CD14-positive monocyte (primary cell): ENCODE results near the gene NR2C2. TPM values are rescaled to one million over a fixed set of nuclear protein-coding genes. Genes with fewer than 3 reads are reported as not detected.

ENCODE experiments used
- DNase-seq, 3 donors: peaks; one replicate each; pipeline ENCODE4 v3.0.0-alpha.2; 2011 to 2022
- H2AFZ ChIP-seq: 2 replicates; pipeline ENCODE4 v1.6.0; 2012; ENCODE audit warnings: mild to moderate bottlenecking, low read depth, low read length, inconsistent platforms; ENCODE audit not compliant: insufficient read depth, poor library complexity, severe bottlenecking
- H3K27ac ChIP-seq, 2 donors: 1 replicate in 1 of 2; 2 replicates in 1 of 2; pipeline ENCODE4 v1.5.1; 2012 to 2013; ENCODE audit warnings: low read length in 2 of 2, control low read depth in 1 of 2, inconsistent platforms in 1 of 2, low read depth in 1 of 2, mild to moderate bottlenecking in 1 of 2
- H3K27me3 ChIP-seq, 2 donors: one replicate each; pipeline versions ENCODE4 v1.6.0 to v1.6.1; 2011 to 2013; ENCODE audit warnings: low read length in 2 of 2; ENCODE audit not compliant: control insufficient read depth in 2 of 2, insufficient read depth in 2 of 2
- H3K36me3 ChIP-seq, 2 donors: replicated peaks in 1 of 2; 1 replicate in 1 of 2; 2 replicates in 1 of 2; pipeline versions ENCODE4 v1.5.1 to v1.6.1; 2012 to 2013; ENCODE audit warnings: low read length in 2 of 2, control low read depth in 1 of 2, inconsistent platforms in 1 of 2, mild to moderate bottlenecking in 1 of 2; ENCODE audit not compliant: insufficient read depth in 2 of 2, control insufficient read depth in 1 of 2
- H3K4me1 ChIP-seq, 2 donors: 1 replicate in 1 of 2; 2 replicates in 1 of 2; pipeline versions ENCODE4 v1.5.1 to v1.6.1; 2012 to 2013; ENCODE audit warnings: low read length in 2 of 2, control low read depth in 1 of 2, inconsistent platforms in 1 of 2, mild to moderate bottlenecking in 1 of 2, moderate library complexity in 1 of 2; ENCODE audit not compliant: insufficient read depth in 2 of 2, control insufficient read depth in 1 of 2
- H3K4me2 ChIP-seq: replicated peaks from 2 replicates; pipeline ENCODE3; 2012; ENCODE audit warnings: low read length, moderate library complexity, mild to moderate bottlenecking; ENCODE audit not compliant: poor library complexity, severe bottlenecking; ENCODE audit errors: extremely low read depth
- H3K4me3 ChIP-seq, 3 experiments: fragments of 200-600 bp in 1 of 3; sonication (generic) in 1 of 3; replicated peaks in 1 of 3; 1 replicate in 2 of 3; 2 replicates in 1 of 3; pipeline ENCODE4 v1.5.1; 2011 to 2013; ENCODE audit warnings: low read length in 3 of 3, mild to moderate bottlenecking in 3 of 3, control low read depth in 2 of 3, low read depth in 2 of 3, inconsistent platforms in 1 of 3, moderate library complexity in 1 of 3
- H3K79me2 ChIP-seq: 2 replicates; pipeline ENCODE4 v1.6.0; 2012; ENCODE audit warnings: mild to moderate bottlenecking, control low read depth, inconsistent platforms, low read length, moderate library complexity; ENCODE audit not compliant: insufficient read depth
- H3K9ac ChIP-seq: 2 replicates; pipeline ENCODE4 v1.6.0; 2017; ENCODE audit warnings: low read length, mild to moderate bottlenecking; ENCODE audit not compliant: insufficient read depth, poor library complexity, severe bottlenecking
- H3K9me3 ChIP-seq, 2 donors: replicated peaks in 1 of 2; 1 replicate in 1 of 2; 2 replicates in 1 of 2; pipeline versions ENCODE4 v1.5.1 to v1.6.1; 2012 to 2013; ENCODE audit warnings: low read length in 2 of 2, control low read depth in 1 of 2; ENCODE audit not compliant: control insufficient read depth in 1 of 2, insufficient read depth in 1 of 2
- H4K20me1 ChIP-seq: 2 replicates; pipeline ENCODE4 v1.6.0; 2012; ENCODE audit warnings: mild to moderate bottlenecking, low read length, control low read depth, moderate library complexity; ENCODE audit not compliant: insufficient read depth
- H3K27ac Mint-ChIP-seq, 7 donors: one replicate each; pipeline ENCODE4 v1.8.0; 2020; ENCODE audit warnings: mild to moderate bottlenecking in 7 of 7, mixed read lengths in 7 of 7, moderate library complexity in 6 of 7, inconsistent platforms in 2 of 7
- H3K27me3 Mint-ChIP-seq, 3 donors: one replicate each; pipeline ENCODE4 v1.8.0; 2021 to 2022; ENCODE audit warnings: low read depth in 3 of 3, mild to moderate bottlenecking in 3 of 3, mixed read lengths in 3 of 3, moderate library complexity in 3 of 3, inconsistent platforms in 1 of 3
- H3K36me3 Mint-ChIP-seq, 2 donors: one replicate each; pipeline ENCODE4 v1.8.0; 2020; ENCODE audit warnings: mixed read lengths in 2 of 2, inconsistent platforms in 1 of 2, mild to moderate bottlenecking in 1 of 2
- H3K4me1 Mint-ChIP-seq: one replicate; pipeline ENCODE4 v1.8.0; 2020; ENCODE audit warnings: mild to moderate bottlenecking, mixed read lengths
- H3K4me3 Mint-ChIP-seq, 2 donors: one replicate each; pipeline ENCODE4 v1.8.0; 2020; ENCODE audit warnings: mild to moderate bottlenecking in 2 of 2, mixed read lengths in 2 of 2, moderate library complexity in 1 of 2
- H3K9me3 Mint-ChIP-seq, 7 donors: one replicate each; pipeline ENCODE4 v1.8.0; 2020 to 2022; ENCODE audit warnings: mixed read lengths in 7 of 7, mild to moderate bottlenecking in 6 of 7, moderate library complexity in 6 of 7, inconsistent platforms in 2 of 7
- WGBS: methylation state at CpG from one replicate; pipeline ENCODE4 v1.1.5; 2013; ENCODE audit warnings: missing lambda C conversion rate; ENCODE audit not compliant: insufficient coverage; 5-methylcytosine and 5-hydroxymethylcytosine counted together
- intact Hi-C, 2 donors: fragments of 100-400 bp; cut with micrococcal nuclease; formaldehyde crosslinking; loops; one replicate each; pipeline versions ENCODE4 v1.15.0 to v1.15.1; 2023
- polyA plus RNA-seq, 3 donors: library from polyadenylated mRNA; depleted of rRNA in 1 of 3; unstranded in 2 of 3; stranded (reverse) in 1 of 3; fragments of 300-500 nt in 2 of 3; fragments of >200 nt in 1 of 3; fragmentation: Illumina TruSeq in 2 of 3; gene quantifications; 1 replicate in 2 of 3; 2 replicates in 1 of 3; pipeline ENCODE4 v1.2.3, GENCODE V29; 2012 to 2021
- TF ChIP-seq, protein P1 (sequence below): fragments of 200-600 bp; IDR thresholded peaks from one replicate; pipeline ENCODE4 v1.8.0; 2022; ENCODE audit warnings: antibody characterized with exemption, mild to moderate bottlenecking

NR2C2 gene
- polyA plus RNA-seq, 3 donors: 3.4 to 24.9 (median 3.8) TPM

GRCh38 chr3:14899993-14900618, 47.3 kb upstream of the NR2C2 start:
- Mint-ChIP-seq H3K4me1 (peaks cover 5% of the 10 kb centered on the region), H3K36me3 (no peaks in the 10 kb centered on the region), H3K27ac (no peak overlapping the region), H3K9me3 (peaks cover 0 to 9% (median 1%) of the 10 kb centered on the region in 7 donors), H3K4me3 (no peak overlapping the region), H3K27me3 (peaks cover 0 to 4% (median 2%) of the 10 kb centered on the region in 3 donors)
- Histone ChIP-seq H3K27ac (no peak overlapping the region), H3K9me3 (peaks cover 0 to 1% of the 10 kb centered on the region in 2 donors), H3K4me3 (no peak overlapping the region), H3K36me3 (no peaks in the 10 kb centered on the region), H3K79me2 (no peaks in the 10 kb centered on the region), H3K4me1 (no peaks in the 10 kb centered on the region), H2AFZ (no peak overlapping the region), H4K20me1 (no peaks in the 10 kb centered on the region), H3K9ac (no peak overlapping the region), H3K27me3 (no peaks in the 10 kb centered on the region), H3K4me2 (no peak overlapping the region)
- TF ChIP-seq, protein P1, sequence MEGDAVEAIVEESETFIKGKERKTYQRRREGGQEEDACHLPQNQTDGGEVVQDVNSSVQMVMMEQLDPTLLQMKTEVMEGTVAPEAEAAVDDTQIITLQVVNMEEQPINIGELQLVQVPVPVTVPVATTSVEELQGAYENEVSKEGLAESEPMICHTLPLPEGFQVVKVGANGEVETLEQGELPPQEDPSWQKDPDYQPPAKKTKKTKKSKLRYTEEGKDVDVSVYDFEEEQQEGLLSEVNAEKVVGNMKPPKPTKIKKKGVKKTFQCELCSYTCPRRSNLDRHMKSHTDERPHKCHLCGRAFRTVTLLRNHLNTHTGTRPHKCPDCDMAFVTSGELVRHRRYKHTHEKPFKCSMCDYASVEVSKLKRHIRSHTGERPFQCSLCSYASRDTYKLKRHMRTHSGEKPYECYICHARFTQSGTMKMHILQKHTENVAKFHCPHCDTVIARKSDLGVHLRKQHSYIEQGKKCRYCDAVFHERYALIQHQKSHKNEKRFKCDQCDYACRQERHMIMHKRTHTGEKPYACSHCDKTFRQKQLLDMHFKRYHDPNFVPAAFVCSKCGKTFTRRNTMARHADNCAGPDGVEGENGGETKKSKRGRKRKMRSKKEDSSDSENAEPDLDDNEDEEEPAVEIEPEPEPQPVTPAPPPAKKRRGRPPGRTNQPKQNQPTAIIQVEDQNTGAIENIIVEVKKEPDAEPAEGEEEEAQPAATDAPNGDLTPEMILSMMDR: no peak
- WGBS: 96% methylated on average over 9 of the region's 9 CpGs
- DNase-seq: no peak
- intact Hi-C loops: no loop called here

- Histone ChIP-seq H3K9ac (no peak overlapping the region), H3K4me3 (no peak overlapping the region), H3K27ac (no peak overlapping the region), H3K36me3 (no peaks in the 10 kb centered on the region), H3K4me1 (no peaks in the 10 kb centered on the region), H2AFZ (no peak overlapping the region), H3K4me2 (no peak overlapping the region), H3K9me3 (peaks cover 0 to 10% of the 10 kb centered on the region in 2 donors), H3K79me2 (no peaks in the 10 kb centered on the region), H4K20me1 (no peaks in the 10 kb centered on the region), H3K27me3 (no peaks in the 10 kb centered on the region)
- WGBS: 84% methylated on average over 15 of the region's 15 CpGs
- Mint-ChIP-seq H3K9me3 (peaks cover 0 to 15% (median 11%) of the 10 kb centered on the region in 7 donors), H3K27ac (no peak overlapping the region), H3K4me1 (peaks cover 5% of the 10 kb centered on the region), H3K4me3 (no peak overlapping the region), H3K36me3 (no peaks in the 10 kb centered on the region), H3K27me3 (peaks cover 0 to 4% (median 2%) of the 10 kb centered on the region in 3 donors)
- no peak for DNase-seq
- intact Hi-C loops: no loop called here
- TF ChIP-seq, protein P1: no peak
Observed at GRCh38 chr3:14900881-14901873, 46.2 kb upstream of the NR2C2 start.
